ENCODE results near the gene ANXA9. TPM values are rescaled to one million over a fixed set of nuclear protein-coding genes. Genes with fewer than 3 reads are reported as not detected.

The ANXA9 gene
- total RNA-seq, 1 donor from 2014 or later = 1.2 TPM

DNA sequence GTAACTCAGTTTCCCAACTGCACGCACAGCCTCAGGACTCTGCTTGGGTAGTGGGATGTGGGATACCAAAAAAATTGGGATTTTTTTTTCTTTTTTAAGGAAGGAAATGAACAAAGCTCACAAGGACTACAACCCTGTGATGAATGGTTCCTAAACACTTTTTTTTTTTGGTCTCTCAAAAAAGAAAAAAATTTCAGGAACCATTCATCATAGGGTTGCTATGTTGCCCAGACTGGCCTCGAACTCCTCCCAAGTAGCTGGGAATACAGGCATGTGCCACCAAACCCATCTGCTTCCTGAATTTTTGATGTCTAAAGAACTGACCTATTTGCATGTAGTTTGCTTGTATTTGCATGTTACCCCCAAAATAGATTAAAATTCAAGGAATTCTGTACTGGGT, 17.8 kb downstream of the ANXA9 start:
- no peak for TF ChIP-seq CTCF (IDR thresholded peaks at IDR 0.05; ENCODE audit: unreplicated experiment)
- Mint-ChIP-seq H3K4me3 (no peak overlapping the region), H3K36me3 (peaks cover 21% of the 10 kb centered on the region), H3K27me3 (ENCODE audit: low read depth) (no peaks in the 10 kb centered on the region), H3K9me3 (no peaks in the 10 kb centered on the region), H3K4me1 (peaks cover 20% of the 10 kb centered on the region), H3K27ac (no peak overlapping the region)
- DNase-seq (ENCODE audit: low spot score in 2 of 2, unreplicated experiment in 2 of 2) = no peak

DNA sequence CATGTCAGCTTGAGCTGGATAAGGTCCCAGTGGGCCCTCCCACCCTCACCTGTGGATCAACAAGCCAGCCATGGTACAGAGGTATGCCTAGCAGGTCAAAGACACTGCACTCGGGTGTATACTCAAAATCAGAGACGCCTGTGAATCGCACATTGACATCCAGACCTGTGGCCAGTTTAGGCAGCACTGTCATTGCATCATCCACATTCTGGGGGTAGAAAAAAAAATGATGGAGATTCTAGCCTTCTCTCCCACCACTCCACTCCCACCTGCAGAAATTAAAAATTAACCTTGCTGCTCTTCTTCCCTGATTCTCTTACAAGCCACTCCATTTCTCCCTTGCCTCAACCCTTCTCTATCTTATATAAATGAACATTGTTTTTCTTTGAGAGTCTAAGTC, 18.3 kb downstream of the ANXA9 start:
- no peak for TF ChIP-seq CTCF (IDR thresholded peaks at IDR 0.05; ENCODE audit: unreplicated experiment)
- Mint-ChIP-seq H3K27ac (no peak overlapping the region), H3K4me1 (peaks cover 23% of the 10 kb centered on the region), H3K4me3 (no peak overlapping the region), H3K36me3 (peaks cover 21% of the 10 kb centered on the region), H3K9me3 (no peaks in the 10 kb centered on the region), H3K27me3 (ENCODE audit: low read depth) (no peaks in the 10 kb centered on the region)
- no peak for DNase-seq (ENCODE audit: low spot score in 2 of 2, unreplicated experiment in 2 of 2)

GRCh38 chr1:151001602-151002001, 19.5 kb downstream of the ANXA9 start:
- Mint-ChIP-seq H3K27me3 (ENCODE audit: low read depth) (no peaks in the 10 kb centered on the region), H3K4me3 (no peak overlapping the region), H3K36me3 (peaks cover 21% of the 10 kb centered on the region), H3K27ac (no peak overlapping the region), H3K4me1 (peaks cover 32% of the 10 kb centered on the region), H3K9me3 (no peaks in the 10 kb centered on the region)
- TF ChIP-seq CTCF (IDR thresholded peaks at IDR 0.05; ENCODE audit: unreplicated experiment) = no peak
- no peak for DNase-seq (ENCODE audit: low spot score in 2 of 2, unreplicated experiment in 2 of 2)

- H3K27ac Mint-ChIP-seq = no peak overlapping the region
- peaks cover 37% of the 10 kb centered on the region for H3K4me1 Mint-ChIP-seq
- TF ChIP-seq CTCF (IDR thresholded peaks at IDR 0.05; ENCODE audit: unreplicated experiment) = no peak
- peaks cover 21% of the 10 kb centered on the region for H3K36me3 Mint-ChIP-seq
- no peak for DNase-seq (ENCODE audit: low spot score in 2 of 2, unreplicated experiment in 2 of 2)
- H3K9me3 Mint-ChIP-seq = no peaks in the 10 kb centered on the region
- no peaks in the 10 kb centered on the region for H3K27me3 Mint-ChIP-seq (ENCODE audit: low read depth)
- no peak overlapping the region for H3K4me3 Mint-ChIP-seq
Measured at GRCh38 chr1:151002051-151002450, 20.0 kb downstream of the ANXA9 start.

DNA sequence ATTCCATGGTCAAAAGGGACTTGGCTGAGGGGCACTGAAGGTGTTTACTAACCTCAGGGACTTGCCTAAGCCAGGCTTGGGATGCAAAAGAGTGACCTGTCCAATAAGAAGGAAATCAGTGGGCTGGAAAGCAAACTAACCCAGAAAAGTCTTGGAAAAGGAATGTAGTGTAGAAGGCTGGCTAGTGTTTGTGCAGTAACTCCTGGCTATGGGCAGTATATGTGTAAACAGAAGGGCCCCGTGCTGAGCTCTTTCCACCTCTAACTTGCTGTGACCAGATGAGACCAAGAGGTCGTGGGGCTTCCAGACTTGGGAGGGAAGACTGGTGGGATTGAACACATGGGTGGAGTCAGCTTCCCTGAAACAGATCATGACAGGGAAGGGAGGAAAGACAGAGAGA, 20.5 kb downstream of the ANXA9 start:
- Mint-ChIP-seq H3K4me1 (peaks cover 41% of the 10 kb centered on the region), H3K27me3 (ENCODE audit: low read depth) (no peaks in the 10 kb centered on the region), H3K9me3 (no peaks in the 10 kb centered on the region), H3K4me3 (peak overlapping the region; percentile 4), H3K36me3 (peaks cover 21% of the 10 kb centered on the region), H3K27ac (peak overlapping the region; percentile 50)
- no peak for DNase-seq (ENCODE audit: low spot score in 2 of 2, unreplicated experiment in 2 of 2)
- TF ChIP-seq CTCF (IDR thresholded peaks at IDR 0.05; ENCODE audit: unreplicated experiment) = no peak

DNA sequence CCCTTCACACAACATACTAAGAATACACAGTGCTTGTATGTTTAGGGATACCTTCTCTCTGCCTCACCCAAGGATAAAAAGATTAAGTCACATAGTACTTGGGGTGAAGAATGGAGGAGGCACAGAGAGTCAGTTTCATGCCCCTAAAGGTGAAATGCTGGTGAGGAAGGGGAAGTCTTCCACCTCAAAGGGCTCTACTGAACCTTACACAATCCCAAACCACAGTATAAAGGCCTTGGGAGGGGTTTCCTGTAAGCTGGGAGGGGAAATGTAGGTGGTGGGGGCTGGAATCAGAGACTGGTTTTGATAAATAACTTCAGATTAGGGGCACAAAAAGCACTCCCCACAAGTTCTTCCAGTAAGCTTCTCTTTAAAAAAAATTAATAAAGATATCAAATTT, 21.1 kb downstream of the ANXA9 start:
- H3K9me3 Mint-ChIP-seq = no peaks in the 10 kb centered on the region
- peak overlapping the region; percentile 50 for H3K27ac Mint-ChIP-seq
- no peaks in the 10 kb centered on the region for H3K27me3 Mint-ChIP-seq (ENCODE audit: low read depth)
- peak overlapping the region; percentile 4 for H3K4me3 Mint-ChIP-seq
- peaks cover 47% of the 10 kb centered on the region for H3K4me1 Mint-ChIP-seq
- peaks cover 21% of the 10 kb centered on the region for H3K36me3 Mint-ChIP-seq
- no peak for TF ChIP-seq CTCF (IDR thresholded peaks at IDR 0.05; ENCODE audit: unreplicated experiment)
- no peak for DNase-seq (ENCODE audit: low spot score in 2 of 2, unreplicated experiment in 2 of 2)
